Mucosa of gallbladder (tissue), 1 donor: ENCODE data around the gene SYCE3. TPM values are rescaled to one million over a fixed set of nuclear protein-coding genes. Genes with fewer than 3 reads are reported as not detected.
"Not testable (repeated sequence)": the region's sequence is repeated elsewhere in the genome, so short reads cannot be mapped to it uniquely, and the experiment has no call there.

Experiments
- DNase-seq: peaks from one replicate; pipeline ENCODE4 v3.0.0-alpha.2; 2020; ENCODE audit warnings: low spot score
- total RNA-seq: library from RNA; stranded (reverse); gene quantifications from one replicate; pipeline ENCODE4 v1.2.1, GENCODE V29; 2021
- donor health status: DM: no; HTN: no; CAD: no.

SYCE3 gene, protein sequence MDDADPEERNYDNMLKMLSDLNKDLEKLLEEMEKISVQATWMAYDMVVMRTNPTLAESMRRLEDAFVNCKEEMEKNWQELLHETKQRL
- total RNA-seq: not detected

DNA sequence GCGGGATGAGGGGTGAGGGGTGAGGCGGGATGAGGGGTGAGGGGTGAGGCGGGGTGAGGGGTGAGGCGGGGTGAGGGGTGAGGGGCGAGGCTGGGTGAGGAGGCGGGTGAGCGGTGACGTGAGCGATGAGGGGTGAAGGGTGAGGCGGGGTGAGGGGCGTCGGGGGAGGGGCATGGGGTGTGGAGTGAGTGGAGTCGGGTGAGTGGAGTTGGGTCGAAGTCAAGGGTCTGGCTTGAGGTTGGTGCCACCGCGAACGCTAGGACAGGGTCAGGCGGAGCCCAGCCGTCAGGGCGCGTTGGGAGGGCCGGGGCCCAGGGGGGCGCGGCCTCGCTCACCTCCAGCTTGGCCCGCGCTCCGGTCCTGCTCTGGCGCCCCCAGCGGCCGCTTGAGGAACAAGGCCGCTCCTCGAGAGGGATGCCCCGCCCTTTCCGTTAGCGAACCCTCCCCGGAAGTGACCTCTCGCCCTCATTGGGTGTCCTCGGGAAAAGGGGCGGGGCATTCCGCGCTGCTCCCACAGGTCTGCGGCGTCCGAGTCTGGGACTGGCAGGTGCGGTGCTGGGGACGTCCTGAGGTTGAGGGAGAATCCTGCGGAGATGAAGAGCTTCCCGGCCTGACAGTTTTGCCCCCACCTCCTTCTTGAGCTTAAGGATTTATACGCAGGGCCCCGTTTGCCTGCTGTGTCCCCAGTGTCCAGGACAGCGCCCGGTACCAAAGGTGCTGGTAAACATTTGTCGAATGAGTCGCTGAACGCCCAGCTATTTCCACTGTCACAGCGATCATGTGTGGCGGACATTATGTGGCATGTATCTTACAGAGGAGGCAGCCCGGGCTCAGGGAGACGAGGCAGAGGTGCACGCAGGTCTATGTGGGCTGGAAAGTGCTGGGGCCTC is at the start of gene SYCE3:
SYCE3 (minus strand) TSS at position 397 of the 890 bp plus-strand sequence. CDS start 6,514 bp downstream, outside the sequence.
- DNase-seq: peak; percentile 96

DNA sequence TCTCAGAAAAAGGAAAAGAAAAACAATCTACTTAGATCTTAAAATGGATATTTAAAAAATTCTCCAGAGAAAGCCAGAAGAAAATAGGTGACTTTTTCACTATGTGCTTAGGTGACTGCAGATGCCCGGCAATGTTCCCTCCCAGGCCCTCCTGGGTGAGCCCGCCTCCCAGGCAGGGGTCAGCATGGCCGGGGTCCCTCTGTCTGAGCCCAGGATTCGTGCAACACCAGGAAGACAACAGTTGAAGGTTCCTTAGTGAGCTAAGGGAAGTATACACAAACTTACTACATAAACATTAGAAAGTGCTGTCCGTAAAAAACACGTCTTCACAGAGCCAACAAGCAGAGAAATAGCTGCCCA is 49.4 kb upstream of the SYCE3 start:
- no peak for DNase-seq

DNA sequence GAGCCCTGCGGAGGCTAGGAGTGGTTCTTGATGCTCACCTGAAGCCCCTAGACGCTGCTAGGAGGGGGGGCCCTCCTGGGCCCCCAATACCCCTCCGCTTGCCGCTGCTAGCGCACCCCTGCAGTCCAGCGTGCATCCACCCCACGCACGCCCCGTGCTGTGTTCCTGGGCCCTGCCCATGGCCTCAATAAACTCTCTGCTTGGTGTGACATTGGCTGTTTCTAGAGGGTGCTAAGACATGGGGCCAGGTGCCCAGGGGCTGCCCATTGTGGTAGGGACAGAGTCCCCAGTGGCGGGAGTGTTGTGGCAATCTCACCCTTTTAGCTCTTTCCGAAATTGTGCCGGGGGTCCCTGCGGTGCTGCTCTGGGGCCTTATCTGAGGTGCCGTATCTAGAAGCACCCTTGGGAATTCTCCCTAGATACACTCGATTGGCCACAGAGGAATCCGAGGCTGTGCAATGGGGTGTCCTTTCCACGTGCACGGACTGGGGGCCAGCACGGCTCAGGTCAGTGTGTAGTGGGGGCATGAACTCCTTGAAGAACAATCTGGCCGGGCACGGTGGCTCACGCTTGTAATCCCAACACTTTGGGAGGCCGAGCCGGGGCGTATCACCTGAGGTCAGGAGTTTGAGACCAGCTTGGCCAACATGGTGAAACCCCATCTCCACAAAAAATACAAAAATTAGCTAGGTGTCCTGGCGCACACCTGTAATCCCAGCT is 48.8 kb upstream of the SYCE3 start:
- DNase-seq: no peak

DNA sequence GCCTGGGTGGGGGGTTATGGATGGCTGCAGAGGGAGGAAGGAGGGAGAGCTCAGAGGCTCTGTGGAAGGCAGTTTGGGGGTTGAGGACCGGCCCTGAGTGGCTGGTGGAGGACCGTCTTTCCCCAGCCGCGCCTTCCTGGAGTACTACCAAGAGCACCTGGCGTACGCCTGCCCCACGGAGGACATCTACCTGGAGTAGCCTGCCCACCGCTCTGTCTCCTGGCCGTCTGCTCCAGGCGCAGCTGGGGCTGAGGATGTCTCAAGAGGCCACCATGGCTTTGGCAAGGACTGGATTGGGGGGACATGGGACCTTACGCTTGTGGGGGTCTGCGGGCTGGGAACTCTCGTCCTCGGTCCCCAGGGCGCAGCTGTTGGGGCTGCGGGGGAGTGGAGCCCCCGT is 47.9 kb upstream of the SYCE3 start:
- no peak for DNase-seq

DNA sequence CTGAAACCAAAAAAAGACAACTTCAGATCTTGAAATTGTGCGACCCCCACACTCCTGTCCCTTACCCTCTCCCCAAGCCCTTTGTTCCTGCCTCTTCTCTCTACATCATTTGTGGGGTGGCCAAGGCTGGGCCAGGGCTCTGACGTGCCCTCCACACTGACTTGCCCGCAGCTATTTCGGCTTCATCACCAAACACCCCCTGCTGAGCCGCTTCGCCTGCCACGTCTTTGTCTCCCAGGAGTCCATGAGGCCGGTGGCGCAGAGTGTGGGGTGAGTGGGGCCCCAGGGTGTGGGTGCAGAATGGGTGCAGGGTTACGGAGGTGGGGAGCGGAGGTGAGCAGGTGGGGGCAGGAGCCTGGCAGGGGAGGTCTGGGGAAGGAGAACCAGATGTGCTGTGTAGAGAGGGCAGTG is 47.3 kb upstream of the SYCE3 start:
- DNase-seq: no peak

DNA sequence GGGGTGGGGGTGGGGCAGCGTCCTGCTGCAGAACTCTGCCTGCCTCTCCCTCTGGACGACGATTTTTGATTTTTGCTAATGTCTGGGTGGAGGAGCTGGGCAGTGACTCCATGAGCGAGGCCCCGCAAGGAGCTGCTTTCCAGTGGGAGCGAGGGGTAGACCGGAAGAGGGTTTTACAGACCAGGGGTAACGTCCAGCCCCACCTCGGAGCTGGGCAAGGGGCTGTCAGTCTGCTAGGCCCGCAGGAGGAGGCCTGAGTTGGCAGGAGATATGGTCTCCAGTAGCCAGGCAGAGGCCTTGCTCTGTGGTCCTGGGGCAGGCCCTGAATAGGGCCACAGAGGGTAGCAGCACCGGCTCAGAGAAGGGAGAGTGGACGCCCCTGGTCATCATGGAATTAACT is 46.9 kb upstream of the SYCE3 start:
- DNase-seq: no peak

DNA sequence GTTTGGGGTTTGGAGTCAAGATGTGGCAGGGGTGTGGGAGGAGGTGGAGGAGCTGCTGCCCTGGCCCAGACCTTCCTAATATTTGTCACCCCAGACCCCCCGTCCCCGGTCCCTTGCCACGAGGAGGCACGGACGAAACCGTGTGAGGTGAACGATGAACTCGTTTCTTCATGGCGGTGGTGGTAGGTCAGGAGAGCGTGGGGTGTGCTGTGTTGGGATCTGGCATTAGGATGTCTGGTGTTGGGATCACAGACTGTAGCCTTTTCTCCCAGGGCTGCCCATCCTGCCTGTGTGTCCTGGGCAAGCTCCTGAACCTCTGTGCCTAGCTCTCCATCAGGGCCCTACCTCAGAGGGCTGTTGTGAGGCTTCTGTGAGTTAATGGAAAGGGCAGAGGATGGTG is 46.3 kb upstream of the SYCE3 start:
- DNase-seq: no peak

DNA sequence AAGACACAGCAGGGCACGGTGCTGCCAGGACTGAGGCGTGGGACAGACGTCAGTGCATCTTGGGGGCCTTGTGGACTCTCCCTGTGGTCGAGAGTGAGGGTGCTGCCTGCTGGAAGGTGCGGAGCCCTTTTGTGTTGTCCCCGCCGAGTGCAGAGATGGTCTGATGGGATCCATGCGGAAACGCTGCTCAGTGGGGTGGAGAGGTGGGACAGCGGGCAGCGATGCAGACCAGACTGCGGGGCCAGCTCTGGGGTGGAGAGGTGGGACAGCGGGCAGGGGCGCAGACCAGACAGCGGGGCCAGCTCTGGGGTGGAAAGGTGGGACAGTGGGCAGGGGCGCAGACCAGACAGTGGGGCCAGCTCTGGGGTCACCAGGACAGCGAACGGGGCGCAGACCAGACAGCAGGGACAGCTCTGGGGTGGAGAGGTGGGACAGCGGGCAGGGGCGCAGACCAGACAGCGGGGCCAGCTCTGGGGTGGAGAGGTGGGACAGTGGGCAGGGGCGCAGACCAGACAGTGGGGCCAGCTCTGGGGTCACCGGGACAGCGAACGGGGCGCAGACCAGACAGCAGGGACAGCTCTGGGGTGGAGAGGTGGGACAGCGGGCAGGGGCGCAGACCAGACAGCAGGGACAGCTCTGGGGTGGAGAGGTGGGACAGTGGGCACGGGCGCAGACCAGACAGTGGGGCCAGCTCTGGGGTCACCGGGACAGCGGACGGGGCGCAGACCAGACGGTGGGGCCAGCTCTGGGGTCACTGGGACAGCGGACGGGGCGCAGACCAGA is 45.5 kb upstream of the SYCE3 start:
- not testable (repeated sequence) for DNase-seq

DNA sequence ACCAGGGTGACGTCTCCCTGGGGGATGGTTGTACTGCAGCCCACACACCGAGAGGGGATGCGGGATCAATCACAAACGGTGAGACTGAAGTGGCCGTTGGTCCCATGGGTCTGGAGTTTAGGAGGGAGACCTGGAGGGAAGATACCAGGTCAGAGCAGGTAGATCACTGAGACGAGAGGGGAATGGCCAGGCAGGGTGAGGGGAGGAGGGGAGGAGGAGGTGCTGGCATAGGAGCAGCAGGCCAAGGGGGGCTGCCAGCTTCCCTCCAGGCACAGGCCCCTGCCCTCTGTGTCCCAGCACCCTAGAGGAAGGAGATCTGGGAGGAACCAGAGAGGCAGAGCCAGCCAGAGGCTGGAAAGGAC is 44.9 kb upstream of the SYCE3 start:
- DNase-seq: no peak

DNA sequence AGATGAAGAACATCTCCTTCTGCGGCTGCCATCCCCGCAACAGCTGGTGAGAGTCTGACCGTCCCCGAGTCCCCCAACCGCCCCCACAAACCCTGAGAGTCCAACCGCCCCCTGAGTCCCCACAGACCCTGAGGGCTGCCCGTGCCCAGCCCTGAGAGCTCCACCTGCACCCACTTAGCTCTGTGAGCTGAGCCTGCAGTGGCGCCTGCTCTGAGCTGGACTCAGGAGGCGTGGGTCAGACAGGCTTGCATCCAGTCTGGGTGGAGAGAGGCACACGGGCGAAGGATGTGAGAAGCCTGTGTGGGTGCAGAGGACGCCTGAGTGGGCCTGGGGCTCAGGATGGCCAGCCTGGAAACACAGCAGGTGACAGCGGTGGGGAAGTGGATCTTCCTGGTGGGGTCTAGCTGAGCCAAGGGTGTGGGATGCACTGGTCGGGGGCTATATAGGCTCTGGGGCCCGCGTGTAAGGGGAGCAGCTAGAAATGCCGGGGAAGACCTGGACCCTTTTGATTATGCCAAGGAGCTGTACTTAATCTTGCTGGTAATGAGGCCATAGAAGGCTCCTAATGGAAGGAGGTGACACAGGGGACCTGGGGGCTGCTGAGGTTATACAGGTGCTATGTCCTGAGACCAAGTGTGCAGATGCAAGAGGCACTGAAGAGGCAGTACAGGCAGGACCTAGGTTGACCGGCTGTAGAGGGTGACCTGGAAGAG is 44.4 kb upstream of the SYCE3 start:
- no peak for DNase-seq

DNA sequence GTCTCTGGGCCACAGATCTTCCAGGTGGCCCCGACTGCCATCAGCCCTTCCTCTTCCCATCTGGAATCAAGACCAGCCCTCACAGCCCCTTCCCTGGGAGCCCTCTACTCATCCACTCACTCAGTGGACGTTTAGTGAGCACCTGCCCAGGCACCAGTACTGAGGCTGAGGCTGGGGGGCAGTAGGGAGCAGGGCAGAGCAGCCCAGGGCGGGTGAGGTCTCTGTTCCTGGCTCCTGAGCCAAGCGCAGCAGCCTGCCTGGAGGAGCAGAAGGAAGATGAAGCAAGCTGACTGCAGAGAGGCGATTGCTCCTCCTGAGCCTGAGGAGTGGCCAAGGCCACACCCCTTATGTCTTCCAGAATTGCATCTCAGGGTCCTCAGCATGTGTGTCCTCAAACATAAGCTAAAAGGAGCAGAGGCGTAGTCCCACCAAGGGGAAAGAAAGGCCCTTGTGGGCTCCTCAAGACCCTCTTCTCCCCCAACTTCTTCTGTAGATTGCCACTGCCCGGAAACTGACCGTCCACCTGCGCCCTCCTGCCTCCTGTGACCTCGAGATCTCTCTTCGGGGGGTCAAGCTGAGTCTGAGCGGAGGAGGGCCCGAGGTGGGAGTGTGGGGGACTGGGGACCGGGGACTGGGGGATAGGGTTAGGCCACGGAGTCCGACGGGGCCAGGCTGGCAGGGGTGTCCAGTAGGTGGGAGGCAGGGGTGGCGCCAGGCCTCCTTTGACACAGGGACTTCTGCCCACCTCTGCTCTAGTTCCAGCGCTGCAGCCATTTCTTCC is 43.6 kb upstream of the SYCE3 start:
- no peak for DNase-seq

DNA sequence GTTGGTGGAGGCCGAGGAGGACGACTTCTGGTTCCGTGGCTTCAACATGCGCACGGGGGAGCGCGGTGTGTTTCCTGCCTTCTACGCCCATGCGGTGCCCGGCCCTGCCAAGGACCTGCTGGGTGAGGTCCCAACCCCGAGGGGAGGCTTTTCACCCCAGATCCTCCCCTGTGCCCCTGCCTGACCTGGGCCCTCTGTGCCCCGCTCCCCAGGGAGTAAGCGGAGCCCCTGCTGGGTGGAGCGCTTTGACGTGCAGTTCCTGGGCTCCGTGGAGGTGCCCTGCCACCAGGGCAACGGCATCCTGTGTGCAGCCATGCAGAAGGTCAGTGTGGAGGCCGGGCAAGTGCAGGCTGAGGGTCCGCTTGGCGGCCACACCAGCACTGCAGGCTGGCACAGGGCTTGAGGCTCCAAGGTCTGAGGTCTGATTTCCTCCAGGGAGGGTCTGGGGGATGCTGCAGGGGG is 42.9 kb upstream of the SYCE3 start:
- no peak for DNase-seq

DNA sequence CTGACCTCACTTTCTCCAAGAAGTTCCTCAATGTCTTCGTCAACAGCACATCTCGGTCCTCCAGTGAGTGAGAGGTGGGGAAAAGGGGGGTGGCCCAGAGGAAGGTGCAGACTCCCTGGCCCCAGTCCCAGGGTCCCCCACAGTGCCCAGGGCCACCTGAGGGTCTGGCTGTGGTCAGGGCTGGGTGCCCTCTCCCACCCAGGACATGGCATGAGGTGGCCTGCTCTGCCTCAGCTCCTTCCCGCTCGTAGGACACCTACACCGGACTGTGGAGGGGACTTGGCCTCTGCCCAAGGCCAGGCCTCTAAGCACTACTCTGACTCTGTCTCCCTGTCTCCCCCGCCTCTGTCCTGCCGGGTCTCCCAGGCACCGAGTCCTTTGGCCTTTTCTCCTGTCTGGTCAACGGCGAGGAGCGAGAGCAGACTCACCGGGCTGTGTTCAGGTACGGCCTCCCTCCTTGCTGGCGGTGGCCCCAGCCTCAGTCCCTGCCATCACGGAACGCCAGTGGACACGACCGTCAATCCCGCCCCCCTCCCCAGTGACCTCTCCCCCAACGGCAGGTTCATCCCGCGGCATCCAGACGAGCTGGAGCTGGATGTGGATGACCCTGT is 42.4 kb upstream of the SYCE3 start:
- DNase-seq: no peak

DNA sequence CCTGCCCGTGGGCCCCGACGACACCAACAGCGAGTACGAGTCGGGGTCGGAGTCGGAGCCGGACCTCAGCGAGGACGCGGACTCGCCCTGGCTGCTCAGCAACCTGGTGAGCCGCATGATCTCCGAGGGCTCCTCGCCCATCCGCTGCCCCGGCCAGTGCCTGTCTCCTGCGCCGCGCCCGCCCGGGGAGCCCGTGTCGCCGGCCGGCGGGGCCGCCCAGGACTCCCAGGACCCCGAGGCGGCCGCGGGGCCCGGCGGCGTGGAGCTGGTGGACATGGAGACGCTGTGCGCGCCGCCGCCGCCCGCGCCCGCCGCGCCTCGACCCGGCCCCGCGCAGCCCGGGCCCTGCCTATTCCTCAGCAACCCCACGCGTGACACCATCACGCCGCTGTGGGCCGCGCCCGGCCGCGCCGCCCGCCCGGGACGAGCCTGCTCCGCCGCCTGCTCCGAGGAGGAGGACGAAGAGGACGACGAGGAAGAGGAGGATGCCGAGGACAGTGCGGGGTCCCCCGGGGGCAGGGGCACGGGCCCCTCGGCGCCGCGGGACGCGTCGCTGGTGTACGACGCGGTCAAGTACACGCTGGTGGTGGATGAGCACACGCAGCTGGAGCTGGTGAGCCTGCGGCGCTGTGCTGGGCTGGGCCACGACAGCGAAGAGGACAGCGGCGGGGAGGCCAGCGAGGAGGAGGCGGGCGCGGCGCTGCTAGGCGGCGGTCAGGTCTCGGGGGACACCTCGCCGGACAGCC is 41.7 kb upstream of the SYCE3 start:
- DNase-seq: no peak

DNA sequence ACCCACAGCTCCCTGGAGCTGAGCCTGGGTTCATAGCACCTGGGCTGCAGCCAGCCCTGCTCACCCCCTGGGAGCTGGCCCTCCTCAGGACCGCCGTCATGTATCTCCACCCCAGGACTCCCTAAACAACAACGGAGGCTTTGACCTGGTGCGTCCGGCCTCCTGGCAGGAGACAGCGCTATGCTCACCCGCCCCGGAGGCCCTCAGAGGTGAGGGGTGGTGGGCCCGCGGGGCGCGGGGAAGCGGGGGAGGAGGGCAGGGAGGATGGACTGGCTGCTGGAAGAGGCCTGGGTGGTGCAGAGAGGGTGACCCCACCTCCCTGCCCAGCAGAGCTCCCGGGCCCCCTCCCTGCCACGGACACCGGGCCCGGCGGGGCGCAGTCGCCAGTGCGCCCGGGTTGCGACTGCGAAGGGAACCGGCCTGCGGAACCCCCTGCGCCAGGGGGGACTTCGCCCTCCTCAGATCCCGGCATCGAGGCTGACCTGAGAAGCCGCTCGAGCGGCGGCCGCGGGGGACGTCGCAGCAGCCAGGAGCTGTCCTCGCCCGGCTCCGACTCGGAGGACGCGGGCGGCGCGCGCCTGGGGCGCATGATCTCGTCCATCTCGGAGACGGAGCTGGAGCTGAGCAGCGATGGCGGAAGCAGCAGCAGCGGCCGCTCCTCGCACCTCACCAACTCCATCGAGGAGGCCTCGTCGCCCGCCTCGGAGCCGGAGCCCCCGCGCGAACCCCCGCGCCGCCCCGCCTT is 41.0 kb upstream of the SYCE3 start:
- DNase-seq: no peak

DNA sequence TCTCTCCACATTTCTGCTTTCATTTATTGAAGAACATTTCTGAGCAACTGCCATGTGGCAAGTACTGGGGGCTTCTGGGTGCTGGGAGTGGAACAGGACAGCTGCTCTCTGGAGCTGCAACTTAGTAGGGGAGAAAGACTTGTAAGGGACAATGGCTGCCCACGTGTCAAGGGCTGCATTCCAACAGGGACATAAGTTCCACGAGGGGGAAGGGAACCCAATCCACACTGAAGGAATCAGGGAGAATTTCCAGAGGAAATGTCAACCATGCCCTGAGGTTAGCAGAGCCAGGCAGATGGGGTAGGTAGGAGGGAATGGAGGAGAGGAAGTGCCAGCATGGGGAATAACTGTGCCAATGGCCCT is 39.6 kb upstream of the SYCE3 start:
- no peak for DNase-seq

DNA sequence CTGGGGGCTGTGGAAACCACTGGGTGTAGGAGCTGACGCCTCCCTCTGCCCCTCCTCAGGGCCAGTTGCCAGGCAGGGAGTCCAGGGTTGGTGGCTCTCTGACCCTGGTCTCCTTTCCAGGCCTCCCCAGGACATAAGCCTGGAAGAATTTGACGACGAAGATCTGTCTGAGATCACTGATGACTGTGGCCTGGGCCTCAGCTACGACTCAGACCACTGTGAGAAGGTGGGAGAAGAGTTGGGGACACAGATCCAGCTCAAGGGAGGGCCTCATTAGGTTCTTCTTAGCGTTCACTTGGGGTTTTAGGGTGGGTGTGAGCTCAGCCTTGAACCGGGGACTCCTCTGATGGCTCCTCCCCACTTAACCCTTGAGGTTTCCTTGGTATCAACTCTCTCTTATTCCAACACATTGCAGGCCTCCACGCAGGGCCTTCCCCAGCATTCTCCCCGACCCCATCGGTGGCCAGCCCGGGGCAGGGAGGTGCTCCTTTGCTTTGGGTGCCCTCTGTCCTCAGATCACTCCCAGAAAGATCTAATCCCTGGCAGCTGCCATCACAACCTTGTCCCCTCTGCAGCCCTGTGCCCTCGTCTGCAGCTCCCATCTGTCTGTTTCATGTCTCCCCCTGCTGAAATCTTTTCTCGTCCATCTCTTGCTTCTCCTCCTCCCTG is 39.1 kb upstream of the SYCE3 start:
- DNase-seq: no peak

DNA sequence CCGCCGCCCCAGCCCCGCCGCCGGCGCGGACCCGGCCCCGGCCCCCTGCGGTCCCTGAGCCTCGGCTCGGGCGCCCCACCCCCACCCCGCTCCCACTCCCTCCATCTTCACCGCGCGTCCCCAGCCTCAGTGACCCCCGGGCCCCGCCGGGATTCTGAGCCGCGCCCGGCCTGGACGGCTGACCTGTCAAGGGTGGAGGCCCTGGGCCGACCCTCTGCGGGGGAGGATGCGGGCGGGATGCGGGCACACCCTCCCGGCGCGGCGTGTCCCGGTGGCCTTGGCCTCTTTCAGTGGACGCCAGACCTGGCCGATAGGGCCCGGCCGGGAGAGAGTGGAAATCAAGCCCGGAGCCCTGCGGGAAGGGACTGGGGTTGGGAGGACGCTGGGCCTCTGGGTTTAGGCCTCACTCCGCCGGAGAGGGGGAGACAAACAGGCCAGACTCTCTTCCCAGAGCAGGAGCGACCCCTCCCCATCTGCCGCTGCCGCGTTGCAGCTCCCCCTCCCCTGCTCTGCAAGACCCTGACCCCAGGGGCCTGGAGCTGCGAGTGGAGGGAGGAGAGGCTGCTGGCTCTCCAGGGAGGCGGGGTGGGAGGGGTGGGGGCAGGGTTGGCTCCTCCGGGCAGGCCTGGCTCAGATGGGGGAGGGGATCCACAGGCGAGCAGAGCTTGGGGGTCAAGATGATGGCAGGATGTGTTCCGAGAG is 38.4 kb upstream of the SYCE3 start:
- DNase-seq: no peak
